ENCODE measurements around the gene SLC16A1. TPM values are rescaled to one million over a fixed set of nuclear protein-coding genes. Genes with fewer than 3 reads are reported as not detected.
"Not testable (repeated sequence)": the region's sequence is repeated elsewhere in the genome, so short reads cannot be mapped to it uniquely, and the experiment has no call there.

Gene SLC16A1
- total RNA-seq, 1 experiment from 2014 or later, result 101 TPM

DNA sequence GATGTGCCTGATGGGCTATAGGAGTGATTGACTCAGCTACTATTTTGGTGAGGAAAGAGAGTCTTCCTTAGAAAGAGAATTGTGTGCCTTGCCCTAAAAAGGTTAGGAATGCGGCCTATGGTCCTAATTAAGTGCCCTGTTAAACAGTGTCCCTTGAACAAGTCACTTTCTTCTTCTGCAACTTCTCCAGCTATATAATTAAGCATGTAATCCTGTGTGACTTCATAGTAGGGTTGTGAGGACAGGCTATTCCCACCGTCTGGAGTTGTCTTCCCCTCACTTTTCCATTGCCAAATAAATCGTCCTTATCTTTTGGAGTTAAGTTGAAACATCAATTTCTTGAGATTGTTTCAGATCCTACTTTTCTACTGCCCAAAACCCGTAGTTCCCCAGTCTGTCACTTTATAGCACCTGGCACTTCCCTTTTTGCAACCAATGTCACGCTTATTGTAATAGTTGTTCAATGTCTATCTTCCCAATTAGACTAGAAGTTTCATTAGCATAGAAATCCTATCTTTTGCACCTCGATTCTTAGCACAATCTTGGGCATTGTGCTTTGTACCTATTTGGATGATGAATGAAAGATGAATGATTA is 27.6 kb upstream of the SLC16A1 start:
- H3K27me3 ChIP-seq (replicated peaks; ENCODE audit: insufficient read depth, low read depth, low read length, poor library complexity), result no peaks in the 10 kb centered on the region
- intact Hi-C loops (cut with micrococcal nuclease; ENCODE audit: unreplicated experiment), result no loop called here
- ChIA-PET POLR2A (ENCODE audit: low non-redundant PET) (interaction anchor here (1.0 kb wide), 1 partner anchor 433 kb away, joined by 3 read pairs; no protein-coding TSS in a partner anchor), CTCF (no interaction called here)
- no TSS peak for BruUV-seq (replicated peaks)
- H3K27ac ChIP-seq (ENCODE audit: low read depth, low read length, poor library complexity, severe bottlenecking), result no peak overlapping the region
- no peak for DNase-seq (ENCODE audit: low spot score)
- H3K4me1 ChIP-seq (ENCODE audit: insufficient read depth, low read length, poor library complexity, severe bottlenecking), result no peaks in the 10 kb centered on the region
- H3K9me3 ChIP-seq (ENCODE audit: low read depth, low read length, poor library complexity, severe bottlenecking), result no peaks in the 10 kb centered on the region
- TF ChIP-seq, protein P1, sequence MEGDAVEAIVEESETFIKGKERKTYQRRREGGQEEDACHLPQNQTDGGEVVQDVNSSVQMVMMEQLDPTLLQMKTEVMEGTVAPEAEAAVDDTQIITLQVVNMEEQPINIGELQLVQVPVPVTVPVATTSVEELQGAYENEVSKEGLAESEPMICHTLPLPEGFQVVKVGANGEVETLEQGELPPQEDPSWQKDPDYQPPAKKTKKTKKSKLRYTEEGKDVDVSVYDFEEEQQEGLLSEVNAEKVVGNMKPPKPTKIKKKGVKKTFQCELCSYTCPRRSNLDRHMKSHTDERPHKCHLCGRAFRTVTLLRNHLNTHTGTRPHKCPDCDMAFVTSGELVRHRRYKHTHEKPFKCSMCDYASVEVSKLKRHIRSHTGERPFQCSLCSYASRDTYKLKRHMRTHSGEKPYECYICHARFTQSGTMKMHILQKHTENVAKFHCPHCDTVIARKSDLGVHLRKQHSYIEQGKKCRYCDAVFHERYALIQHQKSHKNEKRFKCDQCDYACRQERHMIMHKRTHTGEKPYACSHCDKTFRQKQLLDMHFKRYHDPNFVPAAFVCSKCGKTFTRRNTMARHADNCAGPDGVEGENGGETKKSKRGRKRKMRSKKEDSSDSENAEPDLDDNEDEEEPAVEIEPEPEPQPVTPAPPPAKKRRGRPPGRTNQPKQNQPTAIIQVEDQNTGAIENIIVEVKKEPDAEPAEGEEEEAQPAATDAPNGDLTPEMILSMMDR (conservative IDR thresholded peaks at IDR 0.05; ENCODE audit: low read depth, low read length), result no peak
- no peak for TF ChIP-seq EZH2 (IDR thresholded peaks at IDR 0.05; ENCODE audit: borderline replicate concordance, low read depth, low read length, poor library complexity, severe bottlenecking)
- H3K36me3 ChIP-seq (ENCODE audit: insufficient read depth, low read length, poor library complexity, severe bottlenecking), result no peaks in the 10 kb centered on the region
- no peak overlapping the region for H3K4me3 ChIP-seq (ENCODE audit: low read depth, low read length, poor library complexity, severe bottlenecking)

- Histone ChIP-seq H3K36me3 (ENCODE audit: insufficient read depth, low read length, poor library complexity, severe bottlenecking) (no peaks in the 10 kb centered on the region), H3K27me3 (replicated peaks; ENCODE audit: insufficient read depth, low read depth, low read length, poor library complexity) (no peaks in the 10 kb centered on the region), H3K4me1 (ENCODE audit: insufficient read depth, low read length, poor library complexity, severe bottlenecking) (no peaks in the 10 kb centered on the region), H3K9me3 (ENCODE audit: low read depth, low read length, poor library complexity, severe bottlenecking) (no peaks in the 10 kb centered on the region), H3K27ac (ENCODE audit: low read depth, low read length, poor library complexity, severe bottlenecking) (no peak overlapping the region), H3K4me3 (ENCODE audit: low read depth, low read length, poor library complexity, severe bottlenecking) (no peak overlapping the region)
- no peak for DNase-seq (ENCODE audit: low spot score)
- CTCF ChIA-PET, result no interaction called here
- TF ChIP-seq, protein P1 (conservative IDR thresholded peaks at IDR 0.05; ENCODE audit: low read depth, low read length), result no peak
- TF ChIP-seq EZH2 (IDR thresholded peaks at IDR 0.05; ENCODE audit: borderline replicate concordance, low read depth, low read length, poor library complexity, severe bottlenecking), result no peak
- intact Hi-C loops (cut with micrococcal nuclease; ENCODE audit: unreplicated experiment), result no loop called here
- BruUV-seq (replicated peaks), result no TSS peak
- POLR2A ChIA-PET (ENCODE audit: low non-redundant PET), result interaction anchor here (1.0 kb wide), 1 partner anchor 434 kb away, joined by 3 read pairs; no protein-coding TSS in a partner anchor
Measured at GRCh38 chr1:112982853-112983536, 27.0 kb upstream of the SLC16A1 start.

GRCh38 chr1:112982328-112982727 is 26.3 kb upstream of the SLC16A1 start:
- Histone ChIP-seq H3K4me1 (ENCODE audit: insufficient read depth, low read length, poor library complexity, severe bottlenecking) (no peaks in the 10 kb centered on the region), H3K36me3 (ENCODE audit: insufficient read depth, low read length, poor library complexity, severe bottlenecking) (no peaks in the 10 kb centered on the region), H3K4me3 (ENCODE audit: low read depth, low read length, poor library complexity, severe bottlenecking) (no peak overlapping the region), H3K27ac (ENCODE audit: low read depth, low read length, poor library complexity, severe bottlenecking) (no peak overlapping the region), H3K27me3 (replicated peaks; ENCODE audit: insufficient read depth, low read depth, low read length, poor library complexity) (no peaks in the 10 kb centered on the region), H3K9me3 (ENCODE audit: low read depth, low read length, poor library complexity, severe bottlenecking) (no peaks in the 10 kb centered on the region)
- intact Hi-C loops (cut with micrococcal nuclease; ENCODE audit: unreplicated experiment), result no loop called here
- no peak for DNase-seq (ENCODE audit: low spot score)
- no TSS peak for BruUV-seq (replicated peaks)
- no peak for TF ChIP-seq EZH2 (IDR thresholded peaks at IDR 0.05; ENCODE audit: borderline replicate concordance, low read depth, low read length, poor library complexity, severe bottlenecking)
- TF ChIP-seq, protein P1 (conservative IDR thresholded peaks at IDR 0.05; ENCODE audit: low read depth, low read length), result no peak
- POLR2A ChIA-PET (ENCODE audit: low non-redundant PET), result no interaction called here
- CTCF ChIA-PET, result no interaction called here

DNA sequence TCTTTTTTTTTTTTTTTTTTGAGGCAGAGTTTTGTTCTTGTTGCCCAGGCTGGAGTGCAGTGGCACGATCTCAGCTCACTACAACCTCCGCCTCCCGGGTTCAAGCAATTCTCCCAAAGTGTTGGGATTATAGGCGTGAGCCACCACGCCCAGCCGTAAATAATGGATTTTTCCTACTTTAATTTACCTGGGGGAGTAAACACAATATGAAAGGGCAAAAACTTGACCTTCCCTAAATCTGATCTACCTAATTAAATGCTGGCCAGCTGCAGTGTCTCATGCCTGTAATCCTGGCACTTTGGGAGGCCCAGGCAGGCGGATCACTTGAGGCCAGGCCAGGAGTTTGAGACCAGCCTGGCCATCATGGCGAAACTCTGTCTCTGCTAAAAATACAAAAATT is 25.8 kb upstream of the SLC16A1 start:
- POLR2A ChIA-PET (ENCODE audit: low non-redundant PET), result not testable (repeated sequence)

More for the DNA sequence above, 25.8 kb upstream of the SLC16A1 start:
- H3K27ac ChIP-seq (ENCODE audit: low read depth, low read length, poor library complexity, severe bottlenecking); H3K27me3 ChIP-seq (replicated peaks; ENCODE audit: insufficient read depth, low read depth, low read length, poor library complexity); H3K4me3 ChIP-seq (ENCODE audit: low read depth, low read length, poor library complexity, severe bottlenecking); H3K36me3 ChIP-seq (ENCODE audit: insufficient read depth, low read length, poor library complexity, severe bottlenecking); H3K9me3 ChIP-seq (ENCODE audit: low read depth, low read length, poor library complexity, severe bottlenecking); BruUV-seq (replicated peaks); intact Hi-C loops (cut with micrococcal nuclease; ENCODE audit: unreplicated experiment); CTCF ChIA-PET; H3K4me1 ChIP-seq (ENCODE audit: insufficient read depth, low read length, poor library complexity, severe bottlenecking); DNase-seq (ENCODE audit: low spot score): not testable (repeated sequence)
